HG03060 (cell line): ENCODE results near the gene ARPC2.

Source experiments
- ATAC-seq: cut with Tn5 transposase; IDR thresholded peaks from one replicate; pipeline ENCODE4 v1.9.1; 2021; ENCODE audit warnings: low read depth, moderate number of reproducible peaks; ENCODE audit not compliant: unreplicated experiment

Gene ARPC2

GRCh38 chr2:218216336-218216673 lies 684 bp upstream of the ARPC2 start:
- no peak for ATAC-seq

GRCh38 chr2:218217360-218218267 lies 625 bp downstream of the ARPC2 start:
- ATAC-seq, result no peak

GRCh38 chr2:218218268-218219185 lies 1.5 kb downstream of the ARPC2 start:
- peak; percentile 34 for ATAC-seq

- no peak for ATAC-seq
Observed at GRCh38 chr2:218219934-218220333, 2.9 kb downstream of the ARPC2 start.

GRCh38 chr2:218221000-218221399 lies 4.0 kb downstream of the ARPC2 start:
- ATAC-seq, result no peak

GRCh38 chr2:218223046-218223445 lies 6.1 kb downstream of the ARPC2 start:
- ATAC-seq, result no peak

- ATAC-seq, result no peak
Observed at GRCh38 chr2:218224186-218224585, 7.2 kb downstream of the ARPC2 start.

- ATAC-seq, result no peak
Observed at GRCh38 chr2:218226903-218227302, 9.9 kb downstream of the ARPC2 start.

GRCh38 chr2:218228366-218229090 lies 11.5 kb downstream of the ARPC2 start:
- no peak for ATAC-seq

GRCh38 chr2:218229239-218229638 lies 12.2 kb downstream of the ARPC2 start:
- peak; percentile 85 for ATAC-seq

- ATAC-seq, result no peak
Observed at GRCh38 chr2:218229851-218230250, 12.9 kb downstream of the ARPC2 start.

- peak; percentile 36 for ATAC-seq
Observed at GRCh38 chr2:218230882-218231281, 13.9 kb downstream of the ARPC2 start.

- no peak for ATAC-seq
Observed at GRCh38 chr2:218233543-218233942, 16.6 kb downstream of the ARPC2 start.

GRCh38 chr2:218234521-218234920 lies 17.5 kb downstream of the ARPC2 start:
- ATAC-seq, result no peak

- ATAC-seq, result no peak
Observed at GRCh38 chr2:218235017-218235416, 18.0 kb downstream of the ARPC2 start.

GRCh38 chr2:218236829-218237228 lies 19.8 kb downstream of the ARPC2 start:
- no peak for ATAC-seq

- no peak for ATAC-seq
Observed at GRCh38 chr2:218238887-218239286, 21.9 kb downstream of the ARPC2 start.

- ATAC-seq, result no peak
Observed at GRCh38 chr2:218244204-218244603, 27.2 kb downstream of the ARPC2 start.

GRCh38 chr2:218244665-218245064 lies 27.7 kb downstream of the ARPC2 start:
- no peak for ATAC-seq

GRCh38 chr2:218245214-218245613 lies 28.2 kb downstream of the ARPC2 start:
- no peak for ATAC-seq

GRCh38 chr2:218249691-218250090 lies 32.7 kb downstream of the ARPC2 start:
- no peak for ATAC-seq
